ENCODE results near the gene CCDC39. TPM values are rescaled to one million over a fixed set of nuclear protein-coding genes. Genes with fewer than 3 reads are reported as not detected.

Gene CCDC39
- 1 to 10 TPM in 2 of 4 donors, under 1 TPM in 2; 0.22 to 1.5 (median 0.67) TPM for total RNA-seq

DNA sequence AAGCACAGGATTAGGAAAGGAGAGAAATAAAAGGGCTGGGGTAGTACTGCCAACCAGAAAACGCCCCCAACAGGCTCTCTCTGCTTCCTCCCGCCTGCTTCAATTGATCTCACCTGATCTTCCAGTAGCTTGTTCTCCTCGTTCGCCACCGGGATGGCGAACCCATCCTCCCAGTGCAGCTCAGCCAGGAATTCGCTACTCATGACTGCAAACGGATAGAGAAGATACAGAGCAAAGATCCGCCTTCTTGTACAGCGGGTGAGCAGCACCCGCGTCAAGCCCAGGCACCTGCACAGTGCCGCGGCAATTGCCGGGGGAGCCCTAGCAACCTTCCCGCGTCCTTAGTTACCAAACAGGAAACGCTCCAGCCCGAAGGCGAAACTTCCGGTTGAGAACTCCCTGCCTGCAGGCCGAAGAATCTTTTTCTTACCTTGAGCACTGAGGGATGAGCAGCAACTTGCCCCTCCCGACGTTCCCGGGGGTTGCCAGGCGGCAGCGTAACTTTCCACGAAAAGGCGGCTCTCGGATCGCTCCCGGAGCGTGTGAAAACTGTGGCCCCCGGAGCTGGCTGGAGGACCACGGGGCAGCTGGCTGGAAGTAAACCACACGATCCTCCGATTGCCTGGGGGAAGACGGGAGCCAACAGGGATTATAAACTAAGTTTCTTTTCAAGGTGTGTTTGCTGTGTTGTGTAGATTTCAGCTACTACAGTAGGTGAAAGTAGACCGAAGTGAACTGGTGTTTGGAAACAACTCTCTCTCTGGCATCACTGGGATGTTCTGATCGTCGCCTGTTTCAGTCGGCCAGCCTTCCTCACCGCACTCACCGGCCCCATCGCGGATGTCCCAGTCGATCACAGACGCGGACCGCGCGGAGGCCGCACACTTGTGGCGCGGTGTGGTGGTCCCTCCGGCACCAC lies at the start of gene CCDC39:
CCDC39 (minus strand) TSS at position 312 of the 919 bp plus-strand sequence; CDS start at position 203, 109 bp downstream.
- TF ChIP-seq, protein P1, sequence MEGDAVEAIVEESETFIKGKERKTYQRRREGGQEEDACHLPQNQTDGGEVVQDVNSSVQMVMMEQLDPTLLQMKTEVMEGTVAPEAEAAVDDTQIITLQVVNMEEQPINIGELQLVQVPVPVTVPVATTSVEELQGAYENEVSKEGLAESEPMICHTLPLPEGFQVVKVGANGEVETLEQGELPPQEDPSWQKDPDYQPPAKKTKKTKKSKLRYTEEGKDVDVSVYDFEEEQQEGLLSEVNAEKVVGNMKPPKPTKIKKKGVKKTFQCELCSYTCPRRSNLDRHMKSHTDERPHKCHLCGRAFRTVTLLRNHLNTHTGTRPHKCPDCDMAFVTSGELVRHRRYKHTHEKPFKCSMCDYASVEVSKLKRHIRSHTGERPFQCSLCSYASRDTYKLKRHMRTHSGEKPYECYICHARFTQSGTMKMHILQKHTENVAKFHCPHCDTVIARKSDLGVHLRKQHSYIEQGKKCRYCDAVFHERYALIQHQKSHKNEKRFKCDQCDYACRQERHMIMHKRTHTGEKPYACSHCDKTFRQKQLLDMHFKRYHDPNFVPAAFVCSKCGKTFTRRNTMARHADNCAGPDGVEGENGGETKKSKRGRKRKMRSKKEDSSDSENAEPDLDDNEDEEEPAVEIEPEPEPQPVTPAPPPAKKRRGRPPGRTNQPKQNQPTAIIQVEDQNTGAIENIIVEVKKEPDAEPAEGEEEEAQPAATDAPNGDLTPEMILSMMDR (IDR thresholded peaks at IDR 0.05; ENCODE audit: low read depth) = no peak

DNA sequence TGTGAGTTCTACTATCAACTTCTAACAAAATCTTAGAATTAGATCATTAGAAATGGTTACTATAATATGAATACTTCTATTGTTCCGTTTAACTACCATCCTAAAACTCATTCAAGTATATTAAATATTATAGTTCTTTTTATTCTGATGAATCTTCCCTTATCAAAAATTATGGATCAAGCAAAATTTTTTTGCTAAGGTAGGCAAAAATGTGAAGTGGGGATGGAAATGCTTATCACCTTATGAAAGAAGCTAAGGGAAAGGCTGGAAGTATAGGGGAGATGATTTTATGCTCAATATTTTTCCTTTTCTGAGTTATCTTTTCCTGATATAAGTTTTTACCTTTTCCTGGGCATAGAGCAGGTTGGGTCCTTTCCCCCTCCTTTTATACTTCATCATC lies 40.7 kb upstream of the CCDC39 start:
- TF ChIP-seq, protein P1 (IDR thresholded peaks at IDR 0.05; ENCODE audit: low read depth) = no peak

DNA sequence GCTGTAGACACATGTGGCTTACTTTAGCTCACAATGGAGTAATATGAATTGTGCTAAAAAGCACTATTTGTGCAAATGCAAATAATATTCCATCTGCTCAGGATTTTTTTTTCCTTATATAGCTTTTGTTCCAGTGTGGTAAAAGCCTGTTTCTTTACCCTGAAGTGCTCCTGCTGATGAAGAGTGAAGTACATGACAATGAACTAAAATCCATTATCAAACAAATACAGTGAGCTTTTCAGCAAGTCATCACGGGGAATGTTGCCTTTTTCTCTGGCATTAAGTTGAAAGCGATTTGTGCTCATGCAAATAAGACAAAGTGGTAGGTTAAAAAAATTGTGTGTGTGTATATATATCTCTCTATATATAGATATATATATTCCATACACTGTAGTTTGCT lies 28.6 kb upstream of the CCDC39 start:
- TF ChIP-seq, protein P1 (IDR thresholded peaks at IDR 0.05; ENCODE audit: low read depth) = no peak

DNA sequence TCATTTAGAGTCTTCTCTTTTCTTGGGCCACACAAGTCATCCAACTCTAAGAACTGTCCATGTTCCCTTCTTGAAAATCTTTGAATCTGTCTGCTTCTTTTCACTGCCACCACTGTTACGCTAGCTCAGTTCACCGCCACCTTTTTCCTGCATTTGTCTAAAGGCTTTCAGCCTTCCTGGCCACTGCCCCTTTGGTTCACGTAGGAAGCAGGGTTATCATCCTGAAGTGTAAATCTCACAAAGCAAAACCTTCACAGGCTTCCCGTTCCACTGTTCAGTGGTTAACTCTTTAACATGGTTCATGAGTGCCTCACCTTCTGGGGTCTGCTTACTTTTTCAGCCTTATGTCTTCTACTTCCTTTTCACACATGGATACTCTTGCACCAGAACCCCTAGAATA lies 26.3 kb upstream of the CCDC39 start:
- TF ChIP-seq, protein P1 (IDR thresholded peaks at IDR 0.05; ENCODE audit: low read depth) = no peak

DNA sequence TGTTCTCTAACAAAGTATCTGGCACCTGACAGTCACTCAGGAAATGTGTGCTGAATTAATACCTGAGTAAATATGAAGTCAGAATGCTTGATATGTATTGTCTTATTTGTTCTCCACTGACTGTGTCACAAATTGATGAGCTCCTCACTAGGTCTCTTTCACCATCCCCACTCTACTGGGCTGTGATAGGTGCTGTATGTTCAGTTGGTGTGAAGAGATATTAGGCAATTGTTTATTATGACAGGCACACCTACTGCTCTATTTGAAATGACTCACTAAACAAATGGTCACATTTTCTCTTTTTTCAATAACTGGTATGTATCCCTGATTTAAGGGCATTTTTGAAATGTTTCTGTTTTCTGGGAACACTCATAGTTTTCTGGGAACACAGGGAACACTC lies 25.2 kb upstream of the CCDC39 start:
- TF ChIP-seq, protein P1 (IDR thresholded peaks at IDR 0.05; ENCODE audit: low read depth) = no peak

DNA sequence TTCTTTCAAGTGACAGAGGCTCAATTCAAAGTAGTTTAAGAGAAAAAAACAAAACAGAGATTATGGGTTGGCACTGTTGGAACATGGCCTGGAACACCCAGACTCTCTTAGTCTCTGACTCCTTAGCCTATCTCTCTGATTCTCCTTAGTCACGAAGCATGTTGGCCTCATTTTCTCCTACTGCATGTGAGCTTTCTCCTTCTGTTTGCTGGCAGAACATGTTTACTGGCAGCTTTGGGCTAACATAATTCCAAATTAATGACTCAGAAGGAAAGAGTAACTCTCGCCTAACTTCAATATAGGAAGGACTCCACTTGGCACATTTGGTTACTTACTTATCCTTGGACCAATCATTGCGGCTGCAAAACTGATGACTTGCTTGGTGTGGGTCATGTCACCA lies 21.7 kb upstream of the CCDC39 start:
- TF ChIP-seq, protein P1 (IDR thresholded peaks at IDR 0.05; ENCODE audit: low read depth) = no peak

DNA sequence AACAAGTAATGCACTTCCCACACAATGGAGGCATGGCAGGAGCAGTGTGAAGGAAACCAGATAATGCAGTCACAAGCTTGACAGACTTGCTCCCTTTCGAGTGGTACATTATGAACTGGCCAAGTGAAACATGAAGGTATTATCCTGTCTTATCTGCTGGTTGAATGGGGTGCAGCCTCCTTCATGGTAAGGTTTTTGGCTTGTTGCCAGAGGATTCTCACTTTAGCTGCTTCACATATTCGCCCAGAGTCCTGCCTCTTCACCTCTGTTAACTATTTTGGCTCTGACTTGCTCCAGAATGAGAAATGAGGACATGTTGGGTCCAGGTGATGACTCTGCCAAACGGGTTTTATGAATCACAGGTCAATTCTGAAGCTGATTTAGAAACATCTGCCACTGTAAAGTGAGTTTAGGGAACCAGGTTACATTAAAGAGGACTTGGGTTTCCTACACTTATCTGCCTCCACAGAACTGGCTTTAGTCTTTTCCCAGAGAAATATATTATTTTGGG lies 19.5 kb upstream of the CCDC39 start:
- TF ChIP-seq, protein P1 (IDR thresholded peaks at IDR 0.05; ENCODE audit: low read depth) = no peak

All from subcutaneous adipose tissue (tissue), 4 donors.